GM12872 (cell line): ENCODE measurements around the gene KRT82.

ENCODE experiments used
- TF ChIP-seq, protein P1 (sequence below): IDR thresholded peaks from 3 replicates; pipeline ENCODE4 v1.5.1; 2011; ENCODE audit warnings: low read depth, mild to moderate bottlenecking, low read length, moderate library complexity; ENCODE audit not compliant: insufficient read depth

Gene KRT82

DNA sequence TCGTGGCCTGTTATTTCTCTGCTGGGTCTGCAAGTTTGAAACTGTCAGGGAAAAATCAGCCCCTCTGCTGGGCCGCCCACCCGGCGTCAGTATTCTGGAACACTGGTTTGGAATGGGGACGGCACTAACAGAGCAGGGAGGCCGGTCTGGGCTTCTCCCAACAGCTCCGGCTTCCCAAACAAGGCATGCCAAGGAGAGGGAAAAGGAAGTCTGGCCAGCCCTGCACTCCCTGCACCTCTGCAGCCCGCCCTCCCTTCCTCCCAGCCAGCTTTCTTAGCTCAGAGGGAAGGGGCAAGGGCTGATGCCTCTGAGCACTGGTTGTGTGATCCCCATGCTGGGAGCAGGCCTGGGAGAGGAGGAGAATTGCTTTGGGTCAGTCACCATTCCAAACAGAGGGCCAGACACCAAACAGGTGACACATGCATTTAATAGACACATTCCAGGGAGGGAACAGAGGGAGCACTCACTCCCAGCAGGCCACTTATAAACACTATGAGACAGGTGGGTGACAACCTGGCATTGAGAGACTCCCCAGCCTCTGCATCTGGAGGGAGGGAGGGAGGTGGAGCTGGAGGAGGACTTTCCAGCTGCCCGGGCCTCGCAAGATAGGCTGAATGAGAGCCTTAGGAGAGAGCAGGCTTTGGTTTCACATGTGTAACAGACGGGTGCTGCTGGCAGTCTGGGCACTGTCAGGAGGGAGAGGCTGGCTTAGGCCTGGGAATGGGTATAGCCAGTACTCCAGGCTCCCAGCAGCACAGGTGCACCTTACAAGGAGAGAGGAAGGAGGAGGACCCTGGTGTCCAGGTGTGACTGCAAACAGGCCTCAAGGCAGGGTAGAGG is 17.7 kb upstream of the KRT82 start:
- TF ChIP-seq, protein P1, sequence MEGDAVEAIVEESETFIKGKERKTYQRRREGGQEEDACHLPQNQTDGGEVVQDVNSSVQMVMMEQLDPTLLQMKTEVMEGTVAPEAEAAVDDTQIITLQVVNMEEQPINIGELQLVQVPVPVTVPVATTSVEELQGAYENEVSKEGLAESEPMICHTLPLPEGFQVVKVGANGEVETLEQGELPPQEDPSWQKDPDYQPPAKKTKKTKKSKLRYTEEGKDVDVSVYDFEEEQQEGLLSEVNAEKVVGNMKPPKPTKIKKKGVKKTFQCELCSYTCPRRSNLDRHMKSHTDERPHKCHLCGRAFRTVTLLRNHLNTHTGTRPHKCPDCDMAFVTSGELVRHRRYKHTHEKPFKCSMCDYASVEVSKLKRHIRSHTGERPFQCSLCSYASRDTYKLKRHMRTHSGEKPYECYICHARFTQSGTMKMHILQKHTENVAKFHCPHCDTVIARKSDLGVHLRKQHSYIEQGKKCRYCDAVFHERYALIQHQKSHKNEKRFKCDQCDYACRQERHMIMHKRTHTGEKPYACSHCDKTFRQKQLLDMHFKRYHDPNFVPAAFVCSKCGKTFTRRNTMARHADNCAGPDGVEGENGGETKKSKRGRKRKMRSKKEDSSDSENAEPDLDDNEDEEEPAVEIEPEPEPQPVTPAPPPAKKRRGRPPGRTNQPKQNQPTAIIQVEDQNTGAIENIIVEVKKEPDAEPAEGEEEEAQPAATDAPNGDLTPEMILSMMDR = no peak

DNA sequence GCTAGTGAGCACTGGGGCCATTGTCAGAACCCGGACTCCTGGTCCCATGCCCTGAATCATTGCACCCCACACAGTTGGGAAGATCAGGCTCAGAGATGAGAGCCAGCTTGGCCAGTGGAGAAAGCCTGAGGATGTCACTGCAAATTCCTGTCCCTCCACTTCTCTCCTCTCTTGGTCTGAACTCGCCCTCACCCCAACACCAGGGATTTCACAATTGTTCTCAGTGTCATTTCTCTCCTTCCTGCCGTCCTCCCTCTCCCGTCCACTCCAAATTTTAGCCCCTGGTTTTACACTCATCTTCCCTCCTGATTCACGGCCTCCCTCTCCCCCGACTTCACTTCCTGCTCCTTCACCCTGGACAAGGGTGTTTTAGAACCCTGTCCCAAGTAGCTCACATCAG is 16.9 kb upstream of the KRT82 start:
- TF ChIP-seq, protein P1 = no peak

DNA sequence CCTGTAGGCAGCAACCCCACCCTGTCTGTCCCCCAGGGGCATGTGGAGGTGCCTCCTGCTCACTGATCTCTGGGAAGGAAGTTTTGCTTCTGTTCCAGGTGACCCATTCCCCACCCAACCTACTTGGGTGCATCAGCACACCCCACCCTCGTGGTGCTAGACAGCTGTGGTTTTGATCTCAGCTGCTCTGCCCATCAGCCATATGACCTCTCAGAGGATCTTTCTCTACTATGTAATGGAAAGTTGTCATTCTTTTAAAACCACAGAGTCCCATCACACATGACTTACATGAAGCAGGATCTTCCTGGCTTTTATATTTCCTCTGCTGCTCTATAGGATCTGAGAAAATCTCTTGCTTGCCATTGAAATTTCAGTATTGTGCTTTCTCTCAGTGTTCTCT is 13.5 kb upstream of the KRT82 start:
- TF ChIP-seq, protein P1 = no peak

DNA sequence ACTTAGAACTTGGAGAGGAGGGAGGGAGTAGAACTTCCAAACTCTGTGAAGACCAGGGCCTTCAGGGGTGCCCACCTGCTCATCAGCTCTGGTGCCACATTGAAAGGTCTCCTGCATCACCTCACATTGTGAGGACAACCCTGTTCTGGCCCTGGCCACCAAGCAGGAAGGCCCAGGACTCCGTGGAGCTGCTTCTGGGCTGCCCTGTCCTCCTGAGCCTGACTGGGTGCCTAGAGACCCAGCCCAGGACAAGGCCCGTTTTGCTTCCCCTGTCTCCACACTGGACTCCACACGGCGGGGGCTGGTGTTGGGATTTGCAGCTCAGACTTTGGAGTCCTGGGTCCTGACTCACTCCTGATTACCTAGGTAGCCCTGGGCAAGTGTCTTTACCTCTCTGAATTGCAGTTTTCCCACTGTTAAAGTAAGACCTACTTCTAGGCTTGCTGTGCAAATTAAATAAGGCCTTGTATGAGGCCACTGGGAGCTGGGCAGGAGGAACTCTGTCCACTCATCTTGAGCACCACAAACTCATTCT is 12.5 kb upstream of the KRT82 start:
- TF ChIP-seq, protein P1 = no peak

- TF ChIP-seq, protein P1 = no peak
Measured at GRCh38 chr12:52417740-52418139, 11.6 kb upstream of the KRT82 start.

- TF ChIP-seq, protein P1 = no peak
Measured at GRCh38 chr12:52416795-52417194, 10.7 kb upstream of the KRT82 start.

DNA sequence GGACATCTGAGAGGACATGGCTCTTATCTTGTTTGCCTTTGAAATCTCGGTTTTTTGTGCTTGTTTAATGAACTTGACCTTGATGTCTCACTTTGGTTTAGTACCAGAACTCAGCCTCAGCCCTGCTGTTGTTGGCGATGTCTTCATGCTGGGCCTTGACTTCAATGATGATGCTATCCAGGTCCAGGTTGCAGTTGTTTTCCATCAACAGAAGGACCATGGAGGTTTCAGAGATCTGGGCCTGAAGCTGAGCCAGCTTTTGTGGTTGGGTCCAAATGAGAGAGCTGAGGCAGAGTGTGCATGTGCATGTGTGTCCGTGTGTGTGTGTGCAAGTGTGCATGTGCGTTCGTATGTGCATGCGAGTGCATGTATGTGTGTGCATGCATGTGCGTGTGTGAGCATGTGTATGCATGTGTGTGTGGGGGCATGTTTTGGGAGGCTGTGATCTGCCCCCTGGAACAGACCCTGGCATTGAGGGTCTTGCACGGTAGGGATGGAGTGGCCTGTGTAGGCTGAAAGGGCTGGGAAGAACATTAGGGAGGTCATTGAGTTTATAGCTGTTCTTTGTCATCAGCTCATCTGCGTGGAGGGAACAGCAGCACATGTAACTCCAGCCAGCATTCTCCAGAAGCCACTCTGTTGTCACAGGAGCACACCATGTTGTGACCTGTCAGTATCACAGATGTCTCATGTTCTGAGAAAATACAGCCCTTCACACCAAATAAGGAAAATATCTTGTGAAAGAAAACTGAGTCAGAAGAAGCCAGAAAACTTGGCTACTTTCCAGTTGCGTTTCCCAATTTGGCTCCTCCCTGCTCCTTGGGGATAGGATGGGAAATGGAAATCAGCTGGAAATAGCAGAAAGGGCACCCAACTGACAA is 10.0 kb upstream of the KRT82 start:
- TF ChIP-seq, protein P1 = no peak
